OCI-LY7 (cell line): ENCODE measurements around the gene SUSD3. TPM values are rescaled to one million over a fixed set of nuclear protein-coding genes. Genes with fewer than 3 reads are reported as not detected.

Experiments
- BruUV-seq: library from RNA; stranded (reverse); fragments of 400-500 nt; replicated peaks from 2 replicates; lab custom pipeline; 2021; lab: Mats Ljungman, UMichigan
- CTCF ChIA-PET: fragments of 300-600 bp; sonication (Branson Sonifier 250); formaldehyde crosslinking; loops from one replicate; lab custom pipeline; 2022; ENCODE audit warnings: antibody characterized with exemption; ENCODE audit not compliant: unreplicated experiment; lab: Charles Lee
- POLR2A ChIA-PET: fragments of 300-600 bp; sonication (Branson Sonifier 250); formaldehyde crosslinking; loops from one replicate; lab custom pipeline; 2022; ENCODE audit warnings: antibody characterized with exemption; lab: Charles Lee
- DNase-seq: peaks from one replicate; pipeline ENCODE4 v3.0.0-alpha.2; 2015; ENCODE audit warnings: low spot score
- H2AFZ ChIP-seq: fragments of 200-600 bp; sonication (generic), shearing (Covaris generic); 2 replicates; pipeline ENCODE4 v1.6.1; 2014; ENCODE audit warnings: mild to moderate bottlenecking, antibody characterized with exemption, low read length, moderate library complexity
- H3K27ac ChIP-seq: fragments of 200-600 bp; sonication (generic); 2 replicates; pipeline ENCODE4 v1.5.1; 2014; ENCODE audit warnings: mixed run types, low read depth, mild to moderate bottlenecking, moderate library complexity, low read length, inconsistent platforms; ENCODE audit not compliant: poor library complexity, severe bottlenecking
- H3K36me3 ChIP-seq: fragments of 200-600 bp; sonication (generic); 2 replicates; pipeline ENCODE4 v1.6.1; 2014; ENCODE audit warnings: mild to moderate bottlenecking, antibody characterized with exemption, low read length, moderate library complexity, mixed read lengths; ENCODE audit not compliant: insufficient read depth
- H3K4me1 ChIP-seq: fragments of 200-600 bp; sonication (generic); 2 replicates; pipeline ENCODE4 v1.5.1; 2014; ENCODE audit warnings: mild to moderate bottlenecking, low read length; ENCODE audit not compliant: insufficient read depth, poor library complexity, severe bottlenecking
- H3K4me2 ChIP-seq: fragments of 200-600 bp; sonication (generic); 2 replicates; pipeline ENCODE4 v1.6.1; 2014; ENCODE audit warnings: mild to moderate bottlenecking, low read length
- H3K4me3 ChIP-seq: fragments of 200-600 bp; sonication (generic); 2 replicates; pipeline ENCODE4 v1.5.1; 2014; ENCODE audit warnings: mild to moderate bottlenecking, low read depth, low read length; ENCODE audit not compliant: poor library complexity, severe bottlenecking
- H3K79me2 ChIP-seq: fragments of 200-600 bp; sonication (generic); 2 replicates; pipeline ENCODE4 v1.6.1; 2016; ENCODE audit warnings: low read depth, mild to moderate bottlenecking, low read length, moderate library complexity, mixed read lengths; ENCODE audit not compliant: insufficient read depth
- H3K9me2 ChIP-seq: fragments of 200-600 bp; sonication (generic); 2 replicates; pipeline ENCODE4 v1.6.1; 2016; ENCODE audit warnings: mild to moderate bottlenecking, low read length, mixed read lengths; ENCODE audit not compliant: insufficient read depth
- H3K9me3 ChIP-seq: fragments of 200-600 bp; sonication (generic); 2 replicates; pipeline ENCODE4 v1.6.1; 2014; ENCODE audit warnings: mild to moderate bottlenecking, mixed run types, low read length, mixed read lengths
- H4K20me1 ChIP-seq: fragments of 200-600 bp; sonication (generic); 2 replicates; pipeline ENCODE4 v1.6.1; 2014; ENCODE audit warnings: mild to moderate bottlenecking, antibody characterized with exemption, low read length, moderate library complexity, mixed read lengths; ENCODE audit not compliant: insufficient read depth
- CTCF ChIP-seq: fragments of 200-600 bp; sonication (generic); conservative IDR thresholded peaks from 2 replicates; pipeline ENCODE4 v1.5.1; 2014; ENCODE audit warnings: mild to moderate bottlenecking, antibody characterized with exemption, low read length, moderate library complexity, mixed read lengths
- EZH2phosphoT487 ChIP-seq: fragments of 200-600 bp; sonication (generic); IDR thresholded peaks from 2 replicates; pipeline ENCODE4 v1.6.1; 2018; ENCODE audit warnings: low read depth, borderline replicate concordance, mild to moderate bottlenecking, mixed run types, antibody characterized with exemption, low read length, moderate library complexity, mixed read lengths
- intact Hi-C: fragments of 100-400 bp; cut with micrococcal nuclease; formaldehyde crosslinking; loops from one replicate; pipeline ENCODE4 v1.10.0; 2022; ENCODE audit not compliant: unreplicated experiment
- total RNA-seq, 2 experiments: library from RNA; depleted of rRNA in 1 of 2; stranded (reverse); fragments of >200 nt in 1 of 2; shearing (Covaris generic) in 1 of 2; gene quantifications; 2 replicates each; pipeline ENCODE4 v1.2.3, GENCODE V29; 2014 to 2022

The SUSD3 gene
- total RNA-seq, 2 experiments from 2014 or later = 94.1 to 201 TPM

GRCh38 chr9:93123561-93124283 lies 65.2 kb downstream of the SUSD3 start:
- Histone ChIP-seq H3K4me1 (peaks cover 23% of the 10 kb centered on the region), H4K20me1 (no peaks in the 10 kb centered on the region), H3K4me3 (no peak overlapping the region), H3K27ac (no peak overlapping the region), H3K79me2 (no peaks in the 10 kb centered on the region), H3K4me2 (no peak overlapping the region), H3K9me3 (no peaks in the 10 kb centered on the region), H2AFZ (no peak overlapping the region), H3K36me3 (no peaks in the 10 kb centered on the region), H3K9me2 (no peaks in the 10 kb centered on the region)
- TF ChIP-seq EZH2phosphoT487 (no peak), CTCF (no peak)
- CTCF ChIA-PET = no interaction called here
- intact Hi-C loops = no loop called here
- BruUV-seq = no TSS peak
- POLR2A ChIA-PET = no interaction called here
- no peak for DNase-seq

GRCh38 chr9:93124793-93125192 lies 66.3 kb downstream of the SUSD3 start:
- CTCF ChIA-PET = no interaction called here
- no peak overlapping the region for H3K27ac ChIP-seq
- no TSS peak for BruUV-seq

More at GRCh38 chr9:93124793-93125192, 66.3 kb downstream of the SUSD3 start:
- TF ChIP-seq EZH2phosphoT487 (no peak), CTCF (no peak)
- Histone ChIP-seq H3K36me3 (no peaks in the 10 kb centered on the region), H3K9me3 (no peaks in the 10 kb centered on the region), H3K4me1 (peaks cover 19% of the 10 kb centered on the region), H4K20me1 (no peaks in the 10 kb centered on the region), H3K4me2 (no peak overlapping the region), H2AFZ (no peak overlapping the region), H3K9me2 (no peaks in the 10 kb centered on the region), H3K4me3 (no peak overlapping the region), H3K79me2 (no peaks in the 10 kb centered on the region)
- intact Hi-C loops = no loop called here
- POLR2A ChIA-PET = no interaction called here
- DNase-seq = no peak
